ENCODE data around the gene LARP7.

- TF ChIP-seq CTCF (IDR thresholded peaks at IDR 0.05; ENCODE audit: insufficient read depth, low read length, poor library complexity, severe bottlenecking) (no peak), EZH2phosphoT487 (conservative IDR thresholded peaks at IDR 0.05; ENCODE audit: low read length) (no peak)
Observed at GRCh38 chr4:112633477-112634235, 3.3 kb upstream of the LARP7 start.

Measured in SU-DHL-6 (cell line).